HG03066 (cell line): ENCODE results near the gene PTPRG.

Experiments used
- ATAC-seq: cut with Tn5 transposase; IDR thresholded peaks from one replicate; pipeline ENCODE4 v1.9.1; 2021; ENCODE audit warnings: low read depth; ENCODE audit not compliant: unreplicated experiment

PTPRG gene

GRCh38 chr3:61978460-61979419 lies 417.4 kb downstream of the PTPRG start:
- no peak for ATAC-seq

DNA sequence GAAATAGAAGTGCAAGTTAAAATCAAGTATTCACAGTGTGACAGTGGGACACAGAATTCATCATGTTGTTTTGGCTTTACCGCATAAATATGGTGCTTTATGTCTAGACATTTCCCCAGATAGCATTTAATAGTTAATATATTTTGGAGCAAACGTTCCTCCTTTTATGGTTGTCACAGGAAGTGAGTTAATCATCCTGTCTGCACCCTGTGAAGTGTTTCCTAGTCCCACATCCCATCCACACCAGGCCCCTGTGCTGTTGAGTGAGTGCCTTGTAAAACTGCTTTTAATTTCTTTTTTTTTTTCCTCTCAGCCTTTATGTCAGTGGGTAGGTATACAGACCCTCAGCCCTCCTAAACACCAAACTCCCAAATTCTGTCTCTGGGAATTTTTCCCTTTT lies 418.3 kb downstream of the PTPRG start:
- no peak for ATAC-seq

DNA sequence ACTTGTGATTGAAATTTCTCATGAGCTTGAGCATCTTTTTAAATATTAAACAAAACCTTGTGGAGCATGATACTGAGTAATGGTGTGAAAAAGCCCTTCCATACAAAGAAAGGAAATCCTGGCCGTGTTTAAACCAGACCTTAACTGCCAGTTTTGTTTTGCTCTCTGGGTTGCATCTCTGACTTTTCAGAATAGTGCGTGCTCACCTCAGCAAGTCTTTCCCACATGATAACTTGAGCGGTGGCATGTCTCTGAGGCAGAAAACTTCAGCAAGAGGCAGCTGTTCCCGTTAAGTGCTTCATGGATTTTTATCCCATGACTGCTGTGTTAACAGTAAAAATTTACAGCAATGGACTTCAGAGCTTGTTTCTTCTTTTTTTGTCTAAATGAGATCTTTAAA lies 418.7 kb downstream of the PTPRG start:
- no peak for ATAC-seq

DNA sequence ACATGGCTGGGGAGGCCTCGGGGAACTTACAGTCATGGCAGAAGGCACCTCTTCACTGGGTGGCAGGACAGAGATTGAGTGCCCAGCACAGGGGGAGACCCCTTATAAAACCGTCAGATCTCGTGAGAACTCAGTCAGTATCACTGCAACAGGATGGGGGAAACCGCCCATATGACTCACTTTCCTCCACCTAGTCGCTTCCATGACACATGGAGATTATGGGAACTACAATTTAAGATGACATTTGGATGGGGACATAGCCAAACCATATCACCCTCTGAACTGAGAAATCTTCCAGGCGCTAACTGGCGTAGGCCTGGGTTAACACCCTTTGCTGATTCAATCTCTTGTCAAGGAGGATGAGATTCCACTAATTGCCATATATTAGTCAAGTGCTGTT lies 419.7 kb downstream of the PTPRG start:
- ATAC-seq, result no peak

DNA sequence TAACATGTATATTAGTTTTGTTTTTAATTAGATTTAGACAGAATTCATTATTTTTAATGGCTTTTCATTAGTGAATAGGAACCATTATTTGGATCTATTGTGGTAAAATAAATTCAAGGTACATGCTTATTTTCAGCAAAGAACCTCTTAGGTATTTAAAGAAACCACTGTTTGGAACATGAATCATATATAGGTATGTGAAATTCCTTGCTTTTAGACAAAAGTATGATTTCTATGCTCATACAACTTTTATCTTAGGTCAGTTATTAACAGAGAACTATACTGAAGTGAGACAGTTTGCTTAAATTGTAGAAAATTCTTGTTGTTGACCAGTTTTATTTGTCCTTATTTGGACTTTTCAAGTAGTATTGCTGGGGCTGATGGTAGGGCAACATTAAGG lies 422.1 kb downstream of the PTPRG start:
- no peak for ATAC-seq

- no peak for ATAC-seq
Observed at GRCh38 chr3:61985020-61985419, 423.6 kb downstream of the PTPRG start.

DNA sequence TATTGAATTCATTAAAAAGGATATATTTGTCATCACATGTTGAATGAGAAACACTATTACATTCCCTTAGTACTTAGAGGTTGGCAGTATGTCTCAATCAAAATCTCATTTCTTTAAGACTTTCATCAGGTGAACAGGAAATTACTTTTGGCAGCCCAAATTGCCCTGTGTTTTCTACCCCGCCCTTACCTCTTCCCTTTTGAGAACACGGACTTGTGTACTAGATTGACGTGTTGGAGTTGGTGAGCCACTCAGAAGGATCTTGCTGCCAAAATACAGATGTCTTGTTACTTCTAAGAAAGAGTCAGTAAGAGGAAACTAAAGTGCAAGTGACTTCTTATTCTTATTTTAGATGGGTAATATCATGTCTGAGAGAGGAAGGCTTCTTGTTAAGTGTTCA lies 425.1 kb downstream of the PTPRG start:
- ATAC-seq, result no peak

- ATAC-seq, result no peak
Observed at GRCh38 chr3:61989681-61990080, 428.3 kb downstream of the PTPRG start.

- ATAC-seq, result no peak
Observed at GRCh38 chr3:61990327-61991027, 429.1 kb downstream of the PTPRG start.

DNA sequence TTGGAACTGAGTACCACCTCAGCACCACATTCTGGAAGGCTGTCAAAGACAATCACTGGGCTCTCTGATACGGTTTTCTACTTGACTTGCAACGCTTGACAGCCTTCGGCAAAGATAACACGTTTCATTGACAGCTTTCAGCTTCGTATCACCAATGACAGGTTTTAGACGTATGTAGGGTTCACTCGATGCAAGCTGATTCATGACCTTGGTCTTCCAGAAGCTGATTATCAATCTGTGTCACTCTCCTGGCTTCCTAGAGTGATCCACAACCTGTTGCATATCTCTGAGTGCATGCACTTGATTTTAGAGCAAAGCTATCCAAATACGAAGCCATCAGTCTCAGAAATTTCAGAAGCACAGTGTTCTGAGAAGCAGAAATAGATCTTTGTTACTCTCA lies 430.3 kb downstream of the PTPRG start:
- no peak for ATAC-seq

DNA sequence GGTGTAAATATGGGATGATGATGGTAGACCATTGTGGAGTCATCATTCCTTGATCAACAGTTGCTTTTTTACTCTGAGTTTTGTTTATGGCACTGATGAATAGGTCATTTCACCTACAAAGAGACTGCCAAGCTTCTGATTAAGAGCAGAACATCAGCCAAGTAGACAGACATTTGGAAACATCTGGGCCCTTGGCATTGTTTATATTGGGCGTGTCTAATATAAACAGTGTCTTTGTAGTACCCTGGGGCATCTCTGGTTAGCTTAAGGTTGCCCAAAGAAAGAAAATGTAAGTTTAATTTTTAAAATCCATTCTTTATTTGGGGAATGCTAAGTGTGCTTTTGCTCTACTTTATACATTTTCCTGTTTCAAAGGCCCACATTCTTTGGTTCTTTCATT lies 435.0 kb downstream of the PTPRG start:
- ATAC-seq, result no peak

- ATAC-seq, result no peak
Observed at GRCh38 chr3:61997101-61997500, 435.7 kb downstream of the PTPRG start.

DNA sequence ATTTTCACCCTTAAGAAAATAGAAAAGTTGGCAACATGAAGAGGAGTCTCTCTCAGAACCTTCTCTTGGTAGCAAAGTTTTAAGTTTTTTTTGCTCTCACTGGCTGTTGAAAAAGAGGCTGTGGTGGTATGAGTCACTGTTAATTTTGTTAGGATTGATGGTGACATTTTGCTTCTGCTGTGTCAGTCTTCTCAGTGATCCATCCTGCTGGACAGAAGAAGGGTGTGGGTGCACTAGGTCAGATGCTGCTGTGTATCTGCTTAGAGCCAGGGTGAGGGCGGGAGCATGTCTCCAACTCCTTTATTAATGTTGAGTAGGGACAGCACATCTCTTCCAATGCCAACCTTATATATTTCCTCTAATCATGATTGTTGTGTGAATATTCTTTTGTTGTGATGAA lies 442.5 kb downstream of the PTPRG start:
- ATAC-seq, result no peak

GRCh38 chr3:62007036-62007435 lies 445.7 kb downstream of the PTPRG start:
- ATAC-seq, result no peak

GRCh38 chr3:62010989-62011388 lies 449.6 kb downstream of the PTPRG start:
- ATAC-seq, result no peak

DNA sequence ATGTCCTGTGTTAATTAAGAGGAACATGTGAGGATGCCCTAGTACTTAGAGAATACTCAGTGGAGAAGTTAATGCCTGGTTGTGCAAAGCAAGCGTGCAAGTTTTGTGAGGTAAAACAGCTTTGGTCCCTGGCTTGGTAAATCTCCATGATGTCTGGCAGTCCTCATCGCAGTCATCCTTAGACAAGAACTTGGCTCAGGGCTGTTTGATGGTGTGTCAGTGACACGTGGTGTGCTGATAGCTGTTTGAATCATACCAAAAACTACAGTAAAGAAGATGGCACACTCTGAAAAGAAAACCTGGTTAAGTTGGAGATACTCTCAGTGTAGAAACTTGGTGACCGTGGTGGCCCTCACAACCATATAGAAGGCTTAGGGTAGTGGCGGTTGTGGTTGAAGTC lies 450.3 kb downstream of the PTPRG start:
- ATAC-seq, result no peak

DNA sequence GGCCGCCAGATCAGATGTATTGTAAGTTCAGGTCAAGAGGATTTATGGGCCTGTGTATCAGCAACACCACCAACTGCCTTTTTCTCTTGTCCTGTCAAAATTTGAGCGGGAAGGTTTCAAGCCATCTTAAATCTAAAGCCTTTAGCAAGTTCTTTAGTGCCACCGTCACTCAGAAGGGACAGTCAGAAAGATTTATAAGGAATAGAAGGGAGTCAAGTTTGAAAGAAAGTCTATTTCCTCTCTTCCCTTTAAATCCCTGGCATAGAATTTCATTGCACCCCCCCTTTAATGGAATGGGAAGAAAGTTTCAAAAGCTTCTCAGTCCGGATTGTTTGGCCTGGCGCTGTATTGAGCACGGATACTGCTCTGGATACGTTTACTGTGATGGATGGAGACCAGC lies 452.6 kb downstream of the PTPRG start:
- no peak for ATAC-seq

DNA sequence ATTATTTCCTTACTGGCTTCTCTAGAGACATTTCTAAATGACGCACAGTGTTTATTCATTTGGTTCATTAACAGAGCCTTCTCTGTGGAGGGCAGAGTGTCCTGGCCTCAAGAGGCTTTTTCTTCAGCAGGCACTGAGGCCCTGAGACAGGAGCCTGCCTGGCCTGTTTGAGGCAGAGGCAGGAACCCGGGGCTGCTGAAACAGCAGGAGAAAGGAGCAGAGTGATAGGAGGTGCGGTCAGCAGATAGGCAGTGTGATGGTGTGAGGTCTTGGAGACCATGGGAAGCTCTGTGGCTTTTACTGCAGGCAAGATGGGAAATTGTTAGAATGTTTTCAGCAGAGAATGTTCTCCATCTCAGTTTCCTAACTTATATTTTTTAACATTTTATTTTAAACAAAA lies 453.7 kb downstream of the PTPRG start:
- no peak for ATAC-seq

DNA sequence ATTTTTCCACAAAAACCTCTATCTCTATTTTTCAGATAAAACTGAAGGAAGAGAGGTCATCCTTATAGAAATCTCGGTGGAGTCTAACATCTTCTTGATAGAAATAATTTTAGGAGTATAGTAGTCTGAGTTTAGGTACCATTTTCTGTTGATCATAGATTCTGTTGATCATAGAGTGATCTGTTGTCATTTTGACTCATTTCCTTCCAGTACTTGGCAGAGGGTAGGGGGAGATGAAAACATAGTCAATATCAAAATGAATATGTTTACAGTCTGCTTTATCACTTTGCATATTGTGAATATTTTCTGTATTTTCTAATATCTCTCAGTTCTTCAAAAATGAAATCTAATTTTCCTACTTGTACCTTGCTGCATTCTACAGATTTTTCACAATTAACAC lies 458.5 kb downstream of the PTPRG start:
- no peak for ATAC-seq

DNA sequence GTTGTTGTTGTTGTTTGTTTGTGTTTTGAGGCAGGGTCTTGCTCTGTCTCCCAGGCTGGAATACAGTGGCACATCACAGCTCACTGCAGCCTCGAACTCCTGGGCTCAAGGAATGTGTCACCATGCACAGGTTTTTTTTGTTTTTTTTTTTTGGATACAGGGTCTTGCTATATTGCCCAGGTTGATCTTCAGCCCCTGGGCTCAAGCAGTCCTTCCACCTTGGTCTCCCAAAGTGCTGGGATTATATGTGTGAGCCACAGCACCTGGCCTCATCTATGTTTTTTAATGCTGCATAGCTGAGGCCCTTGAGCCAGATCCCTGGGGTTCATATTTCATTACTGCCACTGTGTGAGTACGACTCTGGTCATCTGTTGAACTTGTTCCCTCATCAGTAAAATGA lies 459.3 kb downstream of the PTPRG start:
- no peak for ATAC-seq

DNA sequence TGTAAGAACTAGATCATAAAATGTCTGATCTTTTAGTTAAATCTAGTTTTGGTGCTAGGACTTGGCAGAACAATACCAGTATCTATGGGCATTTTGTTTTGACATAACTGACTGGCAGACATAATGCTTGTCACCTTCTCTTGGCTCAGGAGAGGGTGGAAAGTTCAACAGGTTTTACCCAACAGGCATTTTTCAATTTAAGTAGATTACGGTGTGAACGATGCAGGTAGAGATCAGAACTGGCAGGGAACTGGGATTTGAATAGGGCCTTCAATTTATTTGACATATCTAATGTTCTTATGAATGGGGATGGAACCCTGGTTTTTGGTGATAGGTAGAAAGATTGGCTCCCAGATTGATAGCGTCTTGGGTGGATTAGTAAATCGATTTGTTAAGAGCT lies 460.9 kb downstream of the PTPRG start:
- no peak for ATAC-seq

DNA sequence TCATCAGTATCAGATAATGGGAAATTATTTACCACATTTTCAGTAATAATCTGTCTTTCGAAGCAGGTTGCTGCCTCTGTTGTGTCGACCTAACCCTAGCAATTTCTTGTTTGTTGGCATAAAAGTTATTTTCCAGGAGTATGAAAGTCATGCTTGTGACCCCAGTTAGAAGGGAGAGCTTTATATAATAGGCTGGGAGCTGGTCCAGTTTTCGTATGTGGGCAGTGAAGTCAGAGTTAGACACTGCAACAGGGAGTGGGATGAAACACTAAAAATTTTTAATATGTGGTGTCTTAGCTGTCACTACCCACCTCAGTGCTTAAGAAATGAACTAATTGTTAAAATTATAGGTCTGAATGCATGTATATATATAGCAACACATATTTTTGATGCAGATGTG lies 463.5 kb downstream of the PTPRG start:
- no peak for ATAC-seq
